ENCODE results near the gene CHKB.

DNA sequence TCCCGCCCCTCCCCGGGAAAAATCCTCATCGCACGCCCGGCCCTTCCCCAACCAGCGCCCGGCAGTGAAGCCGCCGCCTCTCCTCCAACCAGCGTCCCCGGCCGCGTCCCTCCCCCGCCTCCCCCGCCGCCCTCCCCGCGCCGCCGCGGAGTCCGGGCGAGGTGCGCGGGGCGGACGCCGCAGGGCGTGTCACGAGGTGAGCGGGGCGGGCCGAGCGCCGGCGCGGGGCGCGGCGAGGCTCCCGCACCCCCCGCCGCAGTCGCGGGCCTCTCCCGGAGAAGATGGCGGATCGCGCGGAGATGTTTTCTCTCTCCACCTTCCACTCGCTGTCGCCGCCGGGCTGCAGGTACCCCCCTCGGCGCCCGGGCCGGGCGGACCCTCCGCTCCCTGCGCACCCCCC, 17.9 kb upstream of the CHKB start, which contains the start of gene MAPK8IP2:
- TF ChIP-seq ZNF660 (tag by site-specific recombination; IDR thresholded peaks at IDR 0.05) = no peak
- no peak for TF ChIP-seq ZNF24 (tag by site-specific recombination; IDR thresholded peaks at IDR 0.05)
- no peak for TF ChIP-seq CTCF (tag by site-specific recombination; IDR thresholded peaks at IDR 0.05)
- no peak for TF ChIP-seq ZNF529 (tag by site-specific recombination; IDR thresholded peaks at IDR 0.05; ENCODE audit: insufficient replicate concordance)
- TF ChIP-seq ZNF558 (tag by site-specific recombination; IDR thresholded peaks at IDR 0.05) = no peak
- TF ChIP-seq ZFP3 (tag by site-specific recombination; IDR thresholded peaks at IDR 0.05; ENCODE audit: low read depth) = no peak
- TF ChIP-seq ZNF155 (tag by site-specific recombination; IDR thresholded peaks at IDR 0.05) = no peak
- no peak for TF ChIP-seq ZNF37A (tag by site-specific recombination; IDR thresholded peaks at IDR 0.05)
- TF ChIP-seq ZNF747 (tag by site-specific recombination; IDR thresholded peaks at IDR 0.05) = no peak
